ENCODE data around the gene CARMIL1. TPM values are rescaled to one million over a fixed set of nuclear protein-coding genes. Genes with fewer than 3 reads are reported as not detected.

Gene CARMIL1
- total RNA-seq, 2 donors from 2014 or later: 3.8 to 7.6 TPM

GRCh38 chr6:25401711-25402110 lies 122.5 kb downstream of the CARMIL1 start:
- no peak overlapping the region for H3K27ac Mint-ChIP-seq
- H3K27me3 Mint-ChIP-seq: no peaks in the 10 kb centered on the region
- no peak overlapping the region for H3K4me3 Mint-ChIP-seq
- no peaks in the 10 kb centered on the region for H3K36me3 Mint-ChIP-seq (ENCODE audit: low read depth)
- no peaks in the 10 kb centered on the region for H3K9me3 Mint-ChIP-seq
- H3K4me1 Mint-ChIP-seq: peaks cover 13% of the 10 kb centered on the region
- ATAC-seq (replicated peaks): no peak

DNA sequence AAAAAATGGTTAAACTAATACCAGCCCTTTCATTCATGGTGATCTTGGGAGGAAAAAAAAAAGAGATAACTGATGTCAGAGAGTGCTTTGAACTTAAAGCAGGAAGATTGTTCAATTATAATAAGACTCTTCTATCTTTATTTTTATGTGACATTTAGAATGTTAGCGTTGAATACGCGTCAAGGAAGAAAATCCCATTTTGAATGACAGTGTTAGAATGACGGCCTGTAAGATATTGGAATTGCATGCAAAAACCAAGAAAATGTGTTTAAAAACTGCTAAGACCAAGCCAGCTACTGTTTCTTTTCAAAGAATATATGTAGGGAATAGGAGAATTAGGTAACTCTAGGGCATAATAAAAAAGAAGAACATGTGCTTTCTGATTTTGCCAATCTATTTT lies 123.0 kb downstream of the CARMIL1 start:
- Mint-ChIP-seq H3K9me3 (no peaks in the 10 kb centered on the region), H3K27ac (no peak overlapping the region), H3K4me1 (peaks cover 13% of the 10 kb centered on the region), H3K27me3 (no peaks in the 10 kb centered on the region), H3K4me3 (no peak overlapping the region), H3K36me3 (ENCODE audit: low read depth) (no peaks in the 10 kb centered on the region)
- no peak for ATAC-seq (replicated peaks)

- Mint-ChIP-seq H3K36me3 (ENCODE audit: low read depth) (no peaks in the 10 kb centered on the region), H3K4me3 (no peak overlapping the region), H3K27ac (no peak overlapping the region), H3K9me3 (no peaks in the 10 kb centered on the region), H3K4me1 (peaks cover 13% of the 10 kb centered on the region), H3K27me3 (no peaks in the 10 kb centered on the region)
- ATAC-seq (replicated peaks): no peak
These were observed 124.0 kb downstream of the CARMIL1 start for GRCh38 chr6:25403150-25403549.

GRCh38 chr6:25404091-25404490 lies 124.9 kb downstream of the CARMIL1 start:
- H3K27ac Mint-ChIP-seq: no peak overlapping the region
- H3K4me3 Mint-ChIP-seq: no peak overlapping the region
- no peak for ATAC-seq (replicated peaks)

GRCh38 chr6:25404693-25405169 lies 125.6 kb downstream of the CARMIL1 start:
- Mint-ChIP-seq H3K27me3 (no peaks in the 10 kb centered on the region), H3K4me3 (no peak overlapping the region), H3K4me1 (peaks cover 13% of the 10 kb centered on the region), H3K9me3 (no peaks in the 10 kb centered on the region), H3K36me3 (ENCODE audit: low read depth) (no peaks in the 10 kb centered on the region), H3K27ac (no peak overlapping the region)
- peak; percentile 99 for ATAC-seq (replicated peaks)

More at GRCh38 chr6:25404091-25404490, 124.9 kb downstream of the CARMIL1 start:
- Mint-ChIP-seq H3K36me3 (ENCODE audit: low read depth) (no peaks in the 10 kb centered on the region), H3K9me3 (no peaks in the 10 kb centered on the region), H3K4me1 (peaks cover 13% of the 10 kb centered on the region), H3K27me3 (no peaks in the 10 kb centered on the region)

GRCh38 chr6:25405442-25405841 lies 126.3 kb downstream of the CARMIL1 start:
- no peaks in the 10 kb centered on the region for H3K27me3 Mint-ChIP-seq
- no peaks in the 10 kb centered on the region for H3K36me3 Mint-ChIP-seq (ENCODE audit: low read depth)
- H3K9me3 Mint-ChIP-seq: no peaks in the 10 kb centered on the region
- H3K4me3 Mint-ChIP-seq: no peak overlapping the region
- H3K4me1 Mint-ChIP-seq: peaks cover 13% of the 10 kb centered on the region
- no peak for ATAC-seq (replicated peaks)
- H3K27ac Mint-ChIP-seq: no peak overlapping the region

DNA sequence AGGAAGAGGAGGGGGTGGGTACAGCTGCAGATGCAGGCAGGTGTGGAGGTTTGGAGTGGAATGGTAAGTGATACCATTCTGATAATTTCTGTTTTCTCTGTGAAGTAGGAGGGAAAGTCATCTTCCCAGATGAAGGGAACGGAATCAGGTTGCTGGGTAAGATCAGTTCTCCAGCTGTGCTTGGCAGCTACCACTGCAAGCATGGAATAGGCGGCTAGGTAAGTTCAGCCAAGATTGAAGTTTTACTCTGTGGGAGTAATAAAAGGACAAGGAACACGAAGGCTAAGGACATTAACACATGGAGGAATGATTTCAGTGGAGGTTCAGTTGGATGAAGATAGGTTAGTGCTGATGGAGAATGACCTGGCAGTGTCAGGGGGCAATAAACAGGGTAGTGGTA lies 128.3 kb downstream of the CARMIL1 start:
- Mint-ChIP-seq H3K9me3 (no peaks in the 10 kb centered on the region), H3K4me3 (no peak overlapping the region), H3K27ac (no peak overlapping the region), H3K4me1 (peaks cover 13% of the 10 kb centered on the region), H3K36me3 (ENCODE audit: low read depth) (no peaks in the 10 kb centered on the region), H3K27me3 (no peaks in the 10 kb centered on the region)
- ATAC-seq (replicated peaks): no peak

DNA sequence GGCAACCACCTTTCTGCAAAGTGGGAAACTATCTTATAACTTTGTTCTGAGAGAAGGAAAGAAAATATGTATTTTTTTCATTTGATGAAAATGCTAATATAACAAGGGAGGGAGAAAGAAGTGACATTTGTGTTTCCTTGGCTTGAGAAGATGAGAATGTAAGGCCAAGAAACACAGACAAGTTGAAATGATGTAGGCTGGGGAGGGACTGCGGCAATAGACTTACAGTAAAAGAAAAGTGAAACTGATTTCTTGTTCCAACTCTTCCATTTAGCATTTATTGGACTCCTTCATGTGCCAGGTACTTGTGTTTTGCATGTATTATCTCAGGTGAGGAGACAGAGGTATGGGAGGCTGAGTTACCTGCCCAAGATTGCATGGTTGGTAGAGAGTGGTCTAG lies 130.9 kb downstream of the CARMIL1 start:
- no peak for ATAC-seq (replicated peaks)
- peak overlapping the region; percentile 44 for H3K27ac Mint-ChIP-seq
- peak overlapping the region; percentile 62 for H3K4me3 Mint-ChIP-seq
- no peaks in the 10 kb centered on the region for H3K36me3 Mint-ChIP-seq (ENCODE audit: low read depth)
- H3K27me3 Mint-ChIP-seq: no peaks in the 10 kb centered on the region
- H3K4me1 Mint-ChIP-seq: no peaks in the 10 kb centered on the region
- no peaks in the 10 kb centered on the region for H3K9me3 Mint-ChIP-seq

- Mint-ChIP-seq H3K27me3 (no peaks in the 10 kb centered on the region), H3K27ac (no peak overlapping the region), H3K9me3 (no peaks in the 10 kb centered on the region), H3K36me3 (ENCODE audit: low read depth) (no peaks in the 10 kb centered on the region), H3K4me1 (no peaks in the 10 kb centered on the region), H3K4me3 (no peak overlapping the region)
- ATAC-seq (replicated peaks): no peak
These were observed 132.3 kb downstream of the CARMIL1 start for GRCh38 chr6:25411316-25411950.

DNA sequence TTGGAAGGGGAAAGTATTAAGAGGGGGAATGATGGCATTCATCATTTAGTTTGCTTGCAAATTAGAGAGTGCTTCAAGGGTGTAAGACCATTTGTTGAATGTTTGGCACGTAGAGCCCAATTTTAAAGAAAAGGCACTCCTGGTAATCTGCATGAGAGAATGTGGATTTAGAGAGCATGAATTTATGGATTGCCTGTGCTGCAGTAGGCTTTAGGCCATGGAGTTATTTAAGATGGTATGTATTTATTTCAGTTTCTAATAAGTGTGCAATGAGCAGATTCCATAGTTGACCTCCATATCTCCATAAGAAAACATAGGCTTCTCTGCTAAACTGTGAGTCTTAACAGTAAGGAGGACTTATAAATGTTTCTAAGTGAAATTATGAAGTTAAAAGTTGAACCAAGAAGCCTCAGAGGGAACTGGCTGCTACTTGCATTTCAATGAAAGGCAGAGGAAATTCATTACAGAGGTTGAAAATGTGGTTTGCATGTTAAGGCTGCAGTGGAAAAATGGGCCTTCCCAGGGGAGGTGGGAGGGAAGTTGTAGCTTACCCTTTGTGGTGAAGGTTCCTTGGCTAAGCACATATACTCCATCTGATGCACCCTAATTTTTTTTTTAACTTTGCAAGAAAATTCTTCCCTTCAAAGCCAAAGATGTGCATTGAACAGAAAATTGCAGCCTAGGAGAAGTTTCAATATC lies 134.2 kb downstream of the CARMIL1 start:
- Mint-ChIP-seq H3K27me3 (no peaks in the 10 kb centered on the region), H3K36me3 (ENCODE audit: low read depth) (no peaks in the 10 kb centered on the region), H3K9me3 (no peaks in the 10 kb centered on the region), H3K4me1 (no peaks in the 10 kb centered on the region), H3K27ac (no peak overlapping the region), H3K4me3 (no peak overlapping the region)
- ATAC-seq (replicated peaks): no peak

DNA sequence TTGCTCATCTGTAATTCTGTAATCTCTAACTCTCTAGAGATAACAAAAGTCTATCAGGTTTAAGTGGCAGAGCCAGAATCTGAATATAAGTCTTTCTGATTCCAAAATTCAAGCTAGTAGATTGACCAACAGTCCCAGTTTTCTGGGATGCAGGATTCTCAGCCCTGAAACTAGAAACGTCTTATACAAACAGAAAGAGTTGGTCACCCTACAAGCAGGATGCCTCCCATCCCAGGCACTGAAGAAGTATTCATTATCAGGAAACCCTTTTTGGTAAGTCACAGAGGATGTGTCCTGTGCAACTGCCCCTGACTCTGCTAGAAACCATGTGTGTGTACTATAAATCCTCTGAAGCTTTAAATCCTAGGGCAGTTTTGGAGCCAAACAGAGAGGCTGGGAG lies 135.0 kb downstream of the CARMIL1 start:
- Mint-ChIP-seq H3K27me3 (no peaks in the 10 kb centered on the region), H3K9me3 (no peaks in the 10 kb centered on the region)

DNA sequence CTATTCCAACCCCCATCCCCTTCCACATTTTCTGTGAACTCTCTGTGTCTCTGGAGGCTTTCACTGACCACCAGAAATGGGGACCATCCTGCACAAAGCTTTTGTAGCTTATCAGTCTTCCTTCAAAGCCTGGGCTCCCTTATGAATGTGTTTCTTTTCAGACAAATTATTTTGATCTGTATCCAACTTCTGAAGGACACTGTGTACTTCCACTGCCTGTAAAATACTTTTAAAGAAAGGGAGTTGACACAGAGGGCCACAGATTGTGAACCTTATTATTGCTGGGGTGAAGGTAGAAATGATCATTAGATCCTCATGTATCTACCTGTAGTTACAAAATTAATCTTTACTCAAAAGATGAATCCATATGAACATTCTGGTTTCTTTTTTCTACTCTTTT lies 135.6 kb downstream of the CARMIL1 start:
- Mint-ChIP-seq H3K4me3 (no peak overlapping the region), H3K27me3 (no peaks in the 10 kb centered on the region), H3K36me3 (ENCODE audit: low read depth) (no peaks in the 10 kb centered on the region), H3K27ac (no peak overlapping the region), H3K9me3 (no peaks in the 10 kb centered on the region), H3K4me1 (no peaks in the 10 kb centered on the region)
- no peak for ATAC-seq (replicated peaks)

More for the DNA sequence above, 135.0 kb downstream of the CARMIL1 start:
- Mint-ChIP-seq H3K27ac (no peak overlapping the region), H3K4me3 (no peak overlapping the region), H3K36me3 (ENCODE audit: low read depth) (no peaks in the 10 kb centered on the region), H3K4me1 (no peaks in the 10 kb centered on the region)
- no peak for ATAC-seq (replicated peaks)

DNA sequence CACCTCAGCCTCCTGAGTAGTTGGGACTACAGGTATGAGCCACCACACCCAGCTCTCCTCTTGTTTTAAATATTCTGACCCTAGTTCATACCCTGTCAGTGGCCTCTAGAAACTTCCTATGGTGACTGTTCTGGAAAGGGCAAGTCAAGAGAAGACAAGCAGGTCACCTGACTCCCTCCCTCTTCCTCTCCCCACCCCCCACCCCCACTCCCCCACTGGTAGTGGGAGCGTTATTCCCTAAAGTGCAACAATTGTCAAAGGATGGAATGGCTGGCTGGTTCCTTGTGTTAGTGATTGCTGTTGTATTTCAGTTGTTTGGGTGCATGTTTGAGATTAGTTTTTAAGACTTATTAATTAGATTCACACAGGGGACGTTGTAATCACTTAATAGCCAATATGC lies 136.1 kb downstream of the CARMIL1 start:
- Mint-ChIP-seq H3K27me3 (no peaks in the 10 kb centered on the region), H3K36me3 (ENCODE audit: low read depth) (no peaks in the 10 kb centered on the region), H3K9me3 (no peaks in the 10 kb centered on the region), H3K27ac (no peak overlapping the region), H3K4me1 (no peaks in the 10 kb centered on the region), H3K4me3 (no peak overlapping the region)
- no peak for ATAC-seq (replicated peaks)

- H3K27me3 Mint-ChIP-seq: no peaks in the 10 kb centered on the region
These were observed 136.5 kb downstream of the CARMIL1 start for GRCh38 chr6:25415701-25416100.

DNA sequence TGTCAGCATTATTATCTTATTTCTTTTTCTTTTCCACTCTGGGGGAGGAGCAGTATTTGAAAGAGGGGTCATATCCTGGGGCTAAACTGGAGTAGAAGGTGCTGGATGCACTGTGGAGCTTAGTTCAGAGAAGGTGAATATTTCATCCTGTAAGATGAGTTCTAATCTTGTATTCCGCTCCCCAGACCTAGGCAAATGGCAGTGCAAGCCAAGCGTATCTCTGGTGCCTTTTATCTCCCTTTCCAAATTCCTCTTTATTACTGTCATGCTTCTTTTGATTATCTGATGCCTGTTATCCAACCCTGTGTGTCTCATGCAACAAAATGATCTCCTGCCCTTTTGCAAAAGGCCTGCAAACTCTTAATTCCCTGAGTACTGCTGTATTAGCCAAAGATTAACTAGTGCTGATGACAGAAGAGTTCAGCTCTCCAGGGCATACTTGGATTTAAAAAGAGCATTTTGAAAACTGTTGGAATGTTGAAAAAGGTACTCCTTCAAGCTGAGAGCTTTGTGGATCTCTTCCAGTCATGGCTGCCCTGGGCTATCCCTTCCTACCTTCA lies 138.0 kb downstream of the CARMIL1 start:
- no peaks in the 10 kb centered on the region for H3K27me3 Mint-ChIP-seq
- no peak overlapping the region for H3K27ac Mint-ChIP-seq
- H3K9me3 Mint-ChIP-seq: no peaks in the 10 kb centered on the region
- H3K4me3 Mint-ChIP-seq: no peak overlapping the region
- H3K4me1 Mint-ChIP-seq: no peaks in the 10 kb centered on the region
- no peaks in the 10 kb centered on the region for H3K36me3 Mint-ChIP-seq (ENCODE audit: low read depth)
- no peak for ATAC-seq (replicated peaks)

More at GRCh38 chr6:25415701-25416100, 136.5 kb downstream of the CARMIL1 start:
- Mint-ChIP-seq H3K4me3 (no peak overlapping the region), H3K36me3 (ENCODE audit: low read depth) (no peaks in the 10 kb centered on the region), H3K9me3 (no peaks in the 10 kb centered on the region), H3K27ac (no peak overlapping the region), H3K4me1 (no peaks in the 10 kb centered on the region)
- ATAC-seq (replicated peaks): no peak

Measured in activated T-helper 17 cell treated with anti-CD3 and anti-CD28 coated beads, Interleukin-2, amount 50 U/mL, for 72 hours (primary cell).